IMR-90 (cell line): ENCODE measurements around the gene GABBR2. TPM values are rescaled to one million over a fixed set of nuclear protein-coding genes. Genes with fewer than 3 reads are reported as not detected.
A peak's percentile ranks its signal among the peaks of the same experiment; 100 is the strongest.

ENCODE experiments used
- ATAC-seq: fragments of 200-7000 bp; cut with Tn5 transposase; 2 replicates; pipeline ENCODE4 v1.9.1; 2020; ENCODE audit warnings: low read depth, mild to moderate bottlenecking, moderate library complexity
- BruUV-seq: library from RNA; stranded (reverse); fragments of 400-500 nt; replicated peaks from 2 replicates; lab custom pipeline; 2021; lab: Mats Ljungman, UMichigan
- CTCF ChIA-PET: fragments of 300-600 bp; formaldehyde crosslinking; extraction: SDS; loops from one replicate; lab custom pipeline; 2021; ENCODE audit warnings: antibody characterized with exemption; lab: Yijun Ruan, JAX
- POLR2A ChIA-PET: fragments of 300-600 bp; sonication (Branson Sonifier 250); formaldehyde crosslinking; loops from one replicate; lab custom pipeline; 2022; ENCODE audit warnings: antibody characterized with exemption; ENCODE audit not compliant: unreplicated experiment; lab: Charles Lee
- DNase-seq: peaks from one replicate; pipeline ENCODE4 v3.0.0; 2013
- H2AFZ ChIP-seq: replicated peaks from 2 replicates; pipeline ENCODE3; 2013; ENCODE audit warnings: low read length, mild to moderate bottlenecking; ENCODE audit not compliant: poor library complexity
- H2AK5ac ChIP-seq: 2 replicates; pipeline ENCODE4 v1.6.1; 2013; ENCODE audit warnings: low read depth, low read length, inconsistent platforms
- H2AK9ac ChIP-seq: replicated peaks from 2 replicates; pipeline ENCODE3; 2013; ENCODE audit warnings: mild to moderate bottlenecking, low read depth, low read length, moderate library complexity; ENCODE audit not compliant: poor library complexity
- H2BK120ac ChIP-seq: 2 replicates; pipeline ENCODE4 v1.6.1; 2013; ENCODE audit warnings: low read depth, low read length, inconsistent platforms
- H2BK15ac ChIP-seq: 3 replicates; pipeline ENCODE4 v1.6.1; 2013; ENCODE audit warnings: low read depth, low read length, inconsistent platforms
- H2BK20ac ChIP-seq: 2 replicates; pipeline ENCODE4 v1.6.1; 2013; ENCODE audit warnings: low read depth, mild to moderate bottlenecking, inconsistent platforms, low read length, moderate library complexity
- H2BK5ac ChIP-seq: 2 replicates; pipeline ENCODE4 v1.6.1; 2013; ENCODE audit warnings: mild to moderate bottlenecking, low read depth, low read length, inconsistent platforms; ENCODE audit not compliant: poor library complexity, severe bottlenecking
- H3K14ac ChIP-seq: replicated peaks from 2 replicates; pipeline ENCODE4 v1.6.1; 2013; ENCODE audit warnings: low read depth, low read length, inconsistent platforms
- H3K18ac ChIP-seq: 2 replicates; pipeline ENCODE4 v1.6.1; 2013; ENCODE audit warnings: low read depth, low read length, control low read depth
- H3K23ac ChIP-seq: 2 replicates; pipeline ENCODE4 v1.6.1; 2013; ENCODE audit warnings: low read depth, low read length, inconsistent platforms
- H3K27ac ChIP-seq: 2 replicates; pipeline ENCODE4 v1.5.1; 2013; ENCODE audit warnings: mild to moderate bottlenecking, control low read depth, low read length; ENCODE audit not compliant: insufficient read depth
- H3K27me3 ChIP-seq: 2 replicates; pipeline ENCODE4 v1.6.1; 2013; ENCODE audit warnings: low read length; ENCODE audit not compliant: control insufficient read depth, insufficient read depth
- H3K36me3 ChIP-seq: 2 replicates; pipeline ENCODE4 v1.6.1; 2013; ENCODE audit warnings: low read length, mixed read lengths; ENCODE audit not compliant: control insufficient read depth, insufficient read depth
- H3K4ac ChIP-seq: 2 replicates; pipeline ENCODE4 v1.6.1; 2013; ENCODE audit warnings: low read depth, low read length, inconsistent platforms
- H3K4me1 ChIP-seq: 2 replicates; pipeline ENCODE4 v1.6.1; 2013; ENCODE audit warnings: low read length, mixed read lengths; ENCODE audit not compliant: control insufficient read depth, insufficient read depth
- H3K4me2 ChIP-seq: 2 replicates; pipeline ENCODE4 v1.6.1; 2013; ENCODE audit warnings: low read depth, mild to moderate bottlenecking, control low read depth, low read length, moderate library complexity
- H3K4me3 ChIP-seq: 2 replicates; pipeline ENCODE4 v1.5.1; 2013; ENCODE audit warnings: low read depth, mild to moderate bottlenecking, control low read depth, low read length, moderate library complexity; ENCODE audit not compliant: insufficient read depth
- H3K56ac ChIP-seq: 2 replicates; pipeline ENCODE4 v1.6.1; 2013; ENCODE audit warnings: low read length, inconsistent platforms; ENCODE audit not compliant: insufficient read depth; ENCODE audit errors: extremely low read depth
- H3K79me1 ChIP-seq, 2 experiments: 2 replicates each; pipeline ENCODE4 v1.6.1; 2013; ENCODE audit warnings: low read length in 2 of 2, inconsistent platforms in 1 of 2, low read depth in 1 of 2
- H3K9ac ChIP-seq: 2 replicates; pipeline ENCODE4 v1.6.1; 2013; ENCODE audit warnings: low read depth, low read length, control low read depth
- H3K9me1 ChIP-seq: 2 replicates; pipeline ENCODE4 v1.6.1; 2013; ENCODE audit warnings: low read length, inconsistent platforms; ENCODE audit not compliant: insufficient read depth
- H3K9me3 ChIP-seq: 2 replicates; pipeline ENCODE4 v1.6.1; 2013; ENCODE audit warnings: low read length; ENCODE audit not compliant: control insufficient read depth, insufficient read depth
- H4K20me1 ChIP-seq: 2 replicates; pipeline ENCODE4 v1.6.1; 2013; ENCODE audit warnings: low read length, inconsistent platforms; ENCODE audit not compliant: insufficient read depth
- H4K5ac ChIP-seq: 2 replicates; pipeline ENCODE4 v1.6.1; 2013; ENCODE audit warnings: mild to moderate bottlenecking, low read depth, low read length, control low read depth
- H4K8ac ChIP-seq, 2 experiments: 2 replicates each; pipeline ENCODE4 v1.6.1; 2013; ENCODE audit warnings: low read depth in 2 of 2, low read length in 2 of 2, control low read depth in 1 of 2, inconsistent platforms in 1 of 2
- H4K91ac ChIP-seq: 2 replicates; pipeline ENCODE4 v1.6.1; 2013; ENCODE audit warnings: low read depth, low read length, inconsistent platforms; ENCODE audit not compliant: insufficient read depth
- BHLHE40 ChIP-seq: fragments of 150-350 bp; IDR thresholded peaks from 2 replicates; pipeline ENCODE4 v1.6.1; 2016; ENCODE audit warnings: mild to moderate bottlenecking, low read depth, low read length
- CEBPB ChIP-seq: IDR thresholded peaks from 2 replicates; pipeline ENCODE4 v1.6.1; 2012; ENCODE audit warnings: low read depth, low read length, improper control_type of control experiment
- CHD1 ChIP-seq: IDR thresholded peaks from 2 replicates; pipeline ENCODE4 v1.6.1; 2012; ENCODE audit warnings: low read depth, low read length, improper control_type of control experiment
- FOS ChIP-seq: fragments of 150-350 bp; IDR thresholded peaks from 2 replicates; pipeline ENCODE4 v1.6.1; 2016; ENCODE audit warnings: low read depth, low read length
- MAFK ChIP-seq: IDR thresholded peaks from 2 replicates; pipeline ENCODE4 v1.6.1; 2012; ENCODE audit warnings: low read depth, low read length, improper control_type of control experiment
- MAZ ChIP-seq: IDR thresholded peaks from 2 replicates; pipeline ENCODE4 v1.6.1; 2012; ENCODE audit warnings: low read depth, mild to moderate bottlenecking, low read length, improper control_type of control experiment, moderate library complexity, borderline replicate concordance
- MXI1 ChIP-seq: IDR thresholded peaks from 2 replicates; pipeline ENCODE4 v1.6.1; 2012; ENCODE audit warnings: low read depth, mild to moderate bottlenecking, low read length, moderate library complexity, borderline replicate concordance
- NFE2L2 ChIP-seq: fragments of 150-350 bp; IDR thresholded peaks from 2 replicates; pipeline ENCODE4 v1.6.1; 2016; ENCODE audit warnings: low read depth, mild to moderate bottlenecking, low read length
- POLR2A ChIP-seq: IDR thresholded peaks from 2 replicates; pipeline ENCODE4 v1.6.1; 2012; ENCODE audit warnings: mild to moderate bottlenecking, low read depth, low read length
- RAD21 ChIP-seq: IDR thresholded peaks from 2 replicates; pipeline ENCODE4 v1.6.1; 2012; ENCODE audit warnings: low read length, improper control_type of control experiment
- RCOR1 ChIP-seq: IDR thresholded peaks from 2 replicates; pipeline ENCODE4 v1.6.1; 2012; ENCODE audit warnings: mild to moderate bottlenecking, low read length, improper control_type of control experiment; ENCODE audit not compliant: insufficient replicate concordance
- RFX5 ChIP-seq: IDR thresholded peaks from 2 replicates; pipeline ENCODE4 v1.8.0; 2012; ENCODE audit warnings: low read depth, mild to moderate bottlenecking, low read length, moderate library complexity
- SMC3 ChIP-seq: fragments of 150-350 bp; IDR thresholded peaks from 2 replicates; pipeline ENCODE4 v1.6.1; 2016; ENCODE audit warnings: low read depth, mild to moderate bottlenecking, antibody characterized with exemption, low read length, moderate library complexity
- WGBS, 2 experiments: methylation state at CpG; one replicate each; pipeline versions ENCODE4 v1.1.5 to v1.1.7; 2013; ENCODE audit warnings: missing lambda C conversion rate in 2 of 2; ENCODE audit not compliant: insufficient read length in 1 of 2; ENCODE audit errors: extremely low coverage in 2 of 2; 5-methylcytosine and 5-hydroxymethylcytosine counted together
- dilution Hi-C: fragments of 300-500 bp; cut with HindIII; formaldehyde crosslinking; loops from one replicate; pipeline ENCODE4 v1.14.3; 2018; ENCODE audit warnings: low sequenced_read_pairs; ENCODE audit not compliant: unreplicated experiment
- in situ Hi-C: fragments of 300-500 bp; cut with MboI; formaldehyde crosslinking; loops from 3 replicates; pipeline ENCODE4 v1.14.3; 2019; ENCODE audit warnings: low sequenced_read_pairs, inconsistent platforms, mixed read lengths
- intact Hi-C: fragments of 100-400 bp; cut with micrococcal nuclease; formaldehyde crosslinking; loops from 2 replicates; pipeline ENCODE4 v1.10.0; 2022
- polyA plus RNA-seq, 3 experiments: library from polyadenylated mRNA; depleted of rRNA; stranded (reverse); fragments of >200 nt; gene quantifications; 2 replicates each; pipeline ENCODE4 v1.2.3, GENCODE V29; 2012; ENCODE audit warnings: low replicate concordance in 1 of 3
- total RNA-seq: library from RNA; depleted of rRNA; stranded (reverse); fragments of >200 nt; gene quantifications from 2 replicates; pipeline ENCODE4 v1.2.3, GENCODE V29; 2012
- TF ChIP-seq, protein P1 (sequence below): fragments of 150-350 bp; IDR thresholded peaks from 2 replicates; pipeline ENCODE4 v1.6.1; 2017; ENCODE audit warnings: mild to moderate bottlenecking, antibody characterized with exemption, low read length, low read depth
- TF ChIP-seq, protein P2 (sequence below): fragments of 150-350 bp; IDR thresholded peaks from 2 replicates; pipeline ENCODE4 v1.6.1; 2016; ENCODE audit warnings: low read depth, mild to moderate bottlenecking, low read length, moderate library complexity, borderline replicate concordance
- TF ChIP-seq, protein P3 (sequence below): conservative IDR thresholded peaks from 2 replicates; pipeline ENCODE4 v1.5.1; 2012; ENCODE audit warnings: mild to moderate bottlenecking, low read depth, low read length, improper control_type of control experiment

The GABBR2 gene
- total and polyA plus RNA-seq, 2 of the 4 experiments (the other 2 are of a cell fraction), result 14.2 to 20.3 TPM

DNA sequence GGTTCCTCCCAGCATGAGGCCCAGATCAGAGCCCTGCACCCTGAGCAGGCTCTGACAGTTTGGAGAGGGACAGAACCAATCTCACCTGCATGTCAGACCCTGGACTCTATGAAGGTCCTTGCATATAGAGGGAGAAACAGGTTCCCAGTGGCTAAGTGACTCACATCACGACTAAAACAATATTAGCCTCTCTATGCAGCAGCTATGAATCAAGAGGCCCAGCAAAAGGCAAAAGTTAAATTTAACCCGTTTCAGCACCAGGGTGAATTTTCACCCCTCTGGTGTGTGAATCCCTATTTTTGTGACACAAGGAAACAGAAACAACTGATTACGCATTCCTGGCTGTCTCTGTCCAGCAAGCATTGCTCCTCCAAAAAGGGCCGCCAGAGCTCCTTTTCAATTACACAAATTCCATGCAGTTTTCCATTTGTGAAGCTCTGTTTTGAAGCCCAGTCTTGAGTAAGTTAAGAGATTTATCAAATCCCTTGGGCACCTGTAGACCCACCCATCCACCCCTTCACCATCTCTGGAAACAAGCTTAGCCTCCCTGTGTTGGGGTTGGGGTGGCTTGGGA lies 136.6 kb downstream of the GABBR2 start:
- Histone ChIP-seq H3K23ac (no peak overlapping the region), H3K4ac (no peak overlapping the region), H3K4me2 (no peak overlapping the region), H3K79me1 (peaks cover 0 to 11% of the 10 kb centered on the region in 2 experiments; a peak in 2 of 4 replicates), H3K4me1 (peaks cover 14% of the 10 kb centered on the region), H2AK5ac (no peak overlapping the region), H3K9ac (no peak overlapping the region), H3K27ac (no peak overlapping the region), H3K9me3 (no peaks in the 10 kb centered on the region), H3K27me3 (no peaks in the 10 kb centered on the region; the same call in 1 of the 2 replicates), H3K14ac (no peak overlapping the region), H3K4me3 (no peak overlapping the region), H4K5ac (no peak overlapping the region), H2BK20ac (no peak overlapping the region), H4K20me1 (no peaks in the 10 kb centered on the region), H2AK9ac (no peak overlapping the region), H3K18ac (no peak overlapping the region), H2BK15ac (no peak overlapping the region), H2BK120ac (no peak overlapping the region), H4K8ac (no peak overlapping the region), H3K56ac (no peak overlapping the region), H4K91ac (no peak overlapping the region), H3K9me1 (peaks cover 10% of the 10 kb centered on the region), H2BK5ac (no peak overlapping the region), H2AFZ (no peak overlapping the region), H3K36me3 (peaks cover 3% of the 10 kb centered on the region; the same call in 1 of the 2 replicates)
- dilution Hi-C loops (no loop called here), intact Hi-C loops (loop anchor here (10.0 kb wide), 1 partner anchor 133 kb away; the partner anchor contains the start of gene GABBR2), in situ Hi-C loops (no loop called here)
- CTCF ChIA-PET, result no interaction called here
- POLR2A ChIA-PET, result no interaction called here
- BruUV-seq, result no TSS peak
- ATAC-seq, result no peak
- peak; percentile 36 for DNase-seq
- no CpG with 5 or more reads among the region's 4 CpGs for WGBS, 2 experiments
- TF ChIP-seq MAZ (no peak), RFX5 (no peak), NFE2L2 (no peak), RAD21 (no peak), CEBPB (no peak), CHD1 (no peak), MAFK (no peak), FOS (no peak), RCOR1 (no peak), SMC3 (no peak), BHLHE40 (no peak), POLR2A (no peak), MXI1 (no peak)
- TF ChIP-seq, protein P1, sequence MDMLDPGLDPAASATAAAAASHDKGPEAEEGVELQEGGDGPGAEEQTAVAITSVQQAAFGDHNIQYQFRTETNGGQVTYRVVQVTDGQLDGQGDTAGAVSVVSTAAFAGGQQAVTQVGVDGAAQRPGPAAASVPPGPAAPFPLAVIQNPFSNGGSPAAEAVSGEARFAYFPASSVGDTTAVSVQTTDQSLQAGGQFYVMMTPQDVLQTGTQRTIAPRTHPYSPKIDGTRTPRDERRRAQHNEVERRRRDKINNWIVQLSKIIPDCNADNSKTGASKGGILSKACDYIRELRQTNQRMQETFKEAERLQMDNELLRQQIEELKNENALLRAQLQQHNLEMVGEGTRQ, result no peak
- TF ChIP-seq, protein P2, sequence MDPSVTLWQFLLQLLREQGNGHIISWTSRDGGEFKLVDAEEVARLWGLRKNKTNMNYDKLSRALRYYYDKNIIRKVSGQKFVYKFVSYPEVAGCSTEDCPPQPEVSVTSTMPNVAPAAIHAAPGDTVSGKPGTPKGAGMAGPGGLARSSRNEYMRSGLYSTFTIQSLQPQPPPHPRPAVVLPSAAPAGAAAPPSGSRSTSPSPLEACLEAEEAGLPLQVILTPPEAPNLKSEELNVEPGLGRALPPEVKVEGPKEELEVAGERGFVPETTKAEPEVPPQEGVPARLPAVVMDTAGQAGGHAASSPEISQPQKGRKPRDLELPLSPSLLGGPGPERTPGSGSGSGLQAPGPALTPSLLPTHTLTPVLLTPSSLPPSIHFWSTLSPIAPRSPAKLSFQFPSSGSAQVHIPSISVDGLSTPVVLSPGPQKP, result no peak
- TF ChIP-seq, protein P3, sequence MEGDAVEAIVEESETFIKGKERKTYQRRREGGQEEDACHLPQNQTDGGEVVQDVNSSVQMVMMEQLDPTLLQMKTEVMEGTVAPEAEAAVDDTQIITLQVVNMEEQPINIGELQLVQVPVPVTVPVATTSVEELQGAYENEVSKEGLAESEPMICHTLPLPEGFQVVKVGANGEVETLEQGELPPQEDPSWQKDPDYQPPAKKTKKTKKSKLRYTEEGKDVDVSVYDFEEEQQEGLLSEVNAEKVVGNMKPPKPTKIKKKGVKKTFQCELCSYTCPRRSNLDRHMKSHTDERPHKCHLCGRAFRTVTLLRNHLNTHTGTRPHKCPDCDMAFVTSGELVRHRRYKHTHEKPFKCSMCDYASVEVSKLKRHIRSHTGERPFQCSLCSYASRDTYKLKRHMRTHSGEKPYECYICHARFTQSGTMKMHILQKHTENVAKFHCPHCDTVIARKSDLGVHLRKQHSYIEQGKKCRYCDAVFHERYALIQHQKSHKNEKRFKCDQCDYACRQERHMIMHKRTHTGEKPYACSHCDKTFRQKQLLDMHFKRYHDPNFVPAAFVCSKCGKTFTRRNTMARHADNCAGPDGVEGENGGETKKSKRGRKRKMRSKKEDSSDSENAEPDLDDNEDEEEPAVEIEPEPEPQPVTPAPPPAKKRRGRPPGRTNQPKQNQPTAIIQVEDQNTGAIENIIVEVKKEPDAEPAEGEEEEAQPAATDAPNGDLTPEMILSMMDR, result no peak
